Measurements from ENCODE around the gene CLIP1. TPM values are rescaled to one million over a fixed set of nuclear protein-coding genes. Genes with fewer than 3 reads are reported as not detected.

Gene CLIP1
- total and polyA plus RNA-seq, 2 of the 4 experiments (the other 2 are of a cell fraction): 38.0 to 54.8 TPM

DNA sequence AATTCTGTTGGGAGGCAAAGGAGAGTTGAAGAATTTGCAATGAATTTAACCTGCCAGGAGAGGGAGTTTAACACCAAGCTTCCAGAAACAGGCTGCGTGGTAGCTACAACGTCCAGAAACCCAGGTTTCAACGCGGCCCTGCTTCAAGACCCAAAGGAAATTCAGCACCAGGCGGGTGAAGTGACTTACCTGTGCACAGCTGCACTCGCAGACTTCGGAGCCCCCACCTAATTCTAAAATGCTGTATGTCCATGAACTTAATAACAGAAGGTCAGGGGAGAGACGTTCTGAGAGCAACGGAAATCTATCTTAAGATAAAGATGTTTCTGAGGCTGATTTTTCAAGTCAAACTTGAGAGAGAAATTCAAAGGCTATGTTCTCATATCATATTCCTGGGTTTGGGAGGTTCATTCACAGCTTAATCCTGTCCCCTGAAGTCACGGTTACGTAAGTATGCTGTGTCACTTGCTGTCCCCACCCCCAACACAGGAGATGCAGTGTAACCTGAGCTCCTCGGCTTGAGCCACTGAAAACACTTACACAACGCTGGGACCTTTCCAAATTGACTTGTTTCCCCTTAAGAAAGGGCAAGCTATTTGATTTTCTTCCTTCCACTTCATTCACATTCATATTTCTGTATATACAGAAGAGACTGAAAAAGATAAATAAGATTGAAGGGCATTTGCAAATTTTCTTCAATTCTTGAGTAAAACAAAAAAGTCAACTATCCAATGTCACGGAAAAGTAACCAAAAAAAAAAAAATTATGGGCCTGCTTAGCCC lies 22.7 kb downstream of the CLIP1 start (continued):
- 0 out of 2 replicates have a peak, but pooled peaks have one; percentile 9 for TF ChIP-seq MAFK (IDR thresholded peaks at IDR 0.05; ENCODE audit: low read depth, low read length)
- TF ChIP-seq, protein P1, sequence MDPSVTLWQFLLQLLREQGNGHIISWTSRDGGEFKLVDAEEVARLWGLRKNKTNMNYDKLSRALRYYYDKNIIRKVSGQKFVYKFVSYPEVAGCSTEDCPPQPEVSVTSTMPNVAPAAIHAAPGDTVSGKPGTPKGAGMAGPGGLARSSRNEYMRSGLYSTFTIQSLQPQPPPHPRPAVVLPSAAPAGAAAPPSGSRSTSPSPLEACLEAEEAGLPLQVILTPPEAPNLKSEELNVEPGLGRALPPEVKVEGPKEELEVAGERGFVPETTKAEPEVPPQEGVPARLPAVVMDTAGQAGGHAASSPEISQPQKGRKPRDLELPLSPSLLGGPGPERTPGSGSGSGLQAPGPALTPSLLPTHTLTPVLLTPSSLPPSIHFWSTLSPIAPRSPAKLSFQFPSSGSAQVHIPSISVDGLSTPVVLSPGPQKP (IDR thresholded peaks at IDR 0.05; ENCODE audit: borderline replicate concordance, low read depth, low read length): no peak
- TF ChIP-seq RCOR1 (IDR thresholded peaks at IDR 0.05; ENCODE audit: insufficient replicate concordance, low read length): no peak
- TF ChIP-seq MAZ (IDR thresholded peaks at IDR 0.05; ENCODE audit: borderline replicate concordance, low read depth, low read length): no peak
- TF ChIP-seq POLR2A (IDR thresholded peaks at IDR 0.05; ENCODE audit: low read depth, low read length): peak; percentile 50

Measured in IMR-90 (cell line).